ENCODE results near the gene SDR42E2.
"Not testable (repeated sequence)": the region's sequence is repeated elsewhere in the genome, so short reads cannot be mapped to it uniquely, and the experiment has no call there.

SDR42E2 gene

GRCh38 chr16:22162656-22163009 lies 327 bp downstream of the SDR42E2 start:
- DNase-seq (ENCODE audit: low read depth in 3 of 3), result no peak

GRCh38 chr16:22163806-22164205 lies 1.5 kb downstream of the SDR42E2 start:
- no peak for DNase-seq (ENCODE audit: low read depth in 3 of 3)

GRCh38 chr16:22164482-22164881 lies 2.2 kb downstream of the SDR42E2 start:
- no peak for DNase-seq (ENCODE audit: low read depth in 3 of 3)

- DNase-seq (ENCODE audit: low read depth in 3 of 3), result no peak
Measured at GRCh38 chr16:22165508-22166285, 3.4 kb downstream of the SDR42E2 start.

GRCh38 chr16:22171953-22172352 lies 9.6 kb downstream of the SDR42E2 start:
- no peak for DNase-seq (ENCODE audit: low read depth in 3 of 3)

- DNase-seq (ENCODE audit: low read depth in 3 of 3), result not testable (repeated sequence)
Measured at GRCh38 chr16:22172642-22173041, 10.3 kb downstream of the SDR42E2 start.

GRCh38 chr16:22174642-22175041 lies 12.3 kb downstream of the SDR42E2 start:
- DNase-seq (ENCODE audit: low read depth in 3 of 3), result no peak

- DNase-seq (ENCODE audit: low read depth in 3 of 3), result no peak
Measured at GRCh38 chr16:22177968-22178930, 15.9 kb downstream of the SDR42E2 start.

- DNase-seq (ENCODE audit: low read depth in 3 of 3), result no peak
Measured at GRCh38 chr16:22181426-22181825, 19.1 kb downstream of the SDR42E2 start.

GRCh38 chr16:22181843-22182242 lies 19.5 kb downstream of the SDR42E2 start:
- DNase-seq (ENCODE audit: low read depth in 3 of 3), result no peak

GRCh38 chr16:22183335-22183734 lies 21.0 kb downstream of the SDR42E2 start:
- no peak for DNase-seq (ENCODE audit: low read depth in 3 of 3)

GRCh38 chr16:22183901-22184614 lies 21.8 kb downstream of the SDR42E2 start:
- DNase-seq (ENCODE audit: low read depth in 3 of 3), result no peak

- DNase-seq (ENCODE audit: low read depth in 3 of 3), result no peak
Measured at GRCh38 chr16:22184615-22184968, 22.3 kb downstream of the SDR42E2 start.

GRCh38 chr16:22186517-22186916 lies 24.2 kb downstream of the SDR42E2 start:
- DNase-seq (ENCODE audit: low read depth in 3 of 3), result no peak

GRCh38 chr16:22188267-22188594 lies 25.9 kb downstream of the SDR42E2 start:
- DNase-seq (ENCODE audit: low read depth in 3 of 3), result no peak

- peak; percentile 28 to 57 (median 36) for DNase-seq (ENCODE audit: low read depth in 3 of 3)
Measured at GRCh38 chr16:22188595-22189442, 26.5 kb downstream of the SDR42E2 start.

GRCh38 chr16:22189473-22190080 lies 27.3 kb downstream of the SDR42E2 start:
- DNase-seq (ENCODE audit: low read depth in 3 of 3), result no peak

- DNase-seq (ENCODE audit: low read depth in 3 of 3), result peak; percentile 76 to 100 (median 98)
Measured at GRCh38 chr16:22190081-22190775, 27.9 kb downstream of the SDR42E2 start.

GRCh38 chr16:22190776-22191531 lies 28.6 kb downstream of the SDR42E2 start:
- DNase-seq (ENCODE audit: low read depth in 3 of 3), result peak; percentile 96 to 100 (median 99)

Data from stimulated activated CD4-positive, alpha-beta T cell treated with anti-CD3 and anti-CD28 coated beads, TNF-alpha, amount 100 ng/mL, for 24 hours (primary cell).